Neuronal stem cell (in vitro differentiated cells): ENCODE data around the gene OSGIN1.
A peak's percentile ranks its signal among the peaks of the same experiment; 100 is the strongest.

ENCODE experiments used
- DNase-seq: peaks from one replicate; pipeline ENCODE4 v3.0.0-alpha.2; 2013; ENCODE audit warnings: low spot score
- H2AFZ ChIP-seq: one replicate; pipeline ENCODE4 v1.6.1; 2013; ENCODE audit warnings: mild to moderate bottlenecking, low read length, inconsistent platforms
- H2AK5ac ChIP-seq: 2 replicates; pipeline ENCODE4 v1.6.1; 2013; ENCODE audit warnings: low read depth, mild to moderate bottlenecking, inconsistent platforms, low read length, moderate library complexity, mixed read lengths
- H2BK120ac ChIP-seq: 2 replicates; pipeline ENCODE4 v1.6.1; 2013; ENCODE audit warnings: low read depth, mild to moderate bottlenecking, inconsistent platforms, low read length, moderate library complexity, mixed read lengths
- H2BK12ac ChIP-seq: one replicate; pipeline ENCODE4 v1.6.1; 2013; ENCODE audit warnings: low read length, inconsistent platforms
- H2BK15ac ChIP-seq: 2 replicates; pipeline ENCODE4 v1.6.1; 2013; ENCODE audit warnings: mild to moderate bottlenecking, low read length, inconsistent platforms, mixed read lengths
- H2BK5ac ChIP-seq: one replicate; pipeline ENCODE4 v1.6.1; 2013; ENCODE audit warnings: inconsistent platforms, mild to moderate bottlenecking, low read length, moderate library complexity
- H3K14ac ChIP-seq: one replicate; pipeline ENCODE4 v1.6.1; 2013; ENCODE audit warnings: low read length, inconsistent platforms
- H3K18ac ChIP-seq: 2 replicates; pipeline ENCODE4 v1.6.1; 2013; ENCODE audit warnings: low read length, inconsistent platforms
- H3K23ac ChIP-seq: 2 replicates; pipeline ENCODE4 v1.6.1; 2013; ENCODE audit warnings: low read depth, mild to moderate bottlenecking, mixed read lengths, low read length, inconsistent platforms; ENCODE audit not compliant: poor library complexity
- H3K27ac ChIP-seq: replicated peaks from 3 replicates; pipeline ENCODE4 v1.5.1; 2013; ENCODE audit warnings: low read length, inconsistent platforms
- H3K27me3 ChIP-seq, 3 experiments: 2 replicates each; pipeline ENCODE4 v1.6.1; 2013; ENCODE audit warnings: low read length in 3 of 3, mild to moderate bottlenecking in 2 of 3, inconsistent platforms in 1 of 3, low read depth in 1 of 3, mixed read lengths in 1 of 3, moderate library complexity in 1 of 3; ENCODE audit not compliant: control insufficient read depth in 3 of 3, insufficient read depth in 3 of 3
- H3K36me3 ChIP-seq, 2 donors: replicated peaks in 1 of 2; 2 replicates each; pipeline ENCODE4 v1.6.1; 2013; ENCODE audit warnings: low read length in 2 of 2; ENCODE audit not compliant: control insufficient read depth in 2 of 2, insufficient read depth in 2 of 2
- H3K4ac ChIP-seq: 2 replicates; pipeline ENCODE4 v1.6.1; 2013; ENCODE audit warnings: inconsistent platforms, mild to moderate bottlenecking, low read length, moderate library complexity
- H3K4me1 ChIP-seq, 2 donors: 1 replicate in 1 of 2; 2 replicates in 1 of 2; pipeline ENCODE4 v1.6.1; 2013; ENCODE audit warnings: low read length in 2 of 2, low read depth in 1 of 2; ENCODE audit not compliant: control insufficient read depth in 2 of 2, insufficient read depth in 1 of 2
- H3K4me2 ChIP-seq: one replicate; pipeline ENCODE4 v1.6.1; 2013; ENCODE audit warnings: mild to moderate bottlenecking, low read length, inconsistent platforms; ENCODE audit not compliant: insufficient read depth, poor library complexity, severe bottlenecking
- H3K4me3 ChIP-seq, 2 donors: 2 replicates each; pipeline ENCODE4 v1.5.1; 2013; ENCODE audit warnings: low read length in 2 of 2, mild to moderate bottlenecking in 2 of 2, inconsistent platforms in 1 of 2, moderate library complexity in 1 of 2
- H3K79me1 ChIP-seq: one replicate; pipeline ENCODE4 v1.6.1; 2013; ENCODE audit warnings: low read depth, mild to moderate bottlenecking, inconsistent platforms, low read length, moderate library complexity
- H3K9ac ChIP-seq: one replicate; pipeline ENCODE4 v1.6.1; 2013; ENCODE audit warnings: mild to moderate bottlenecking, low read depth, low read length, inconsistent platforms; ENCODE audit not compliant: poor library complexity
- H3K9me3 ChIP-seq, 2 donors: replicated peaks in 1 of 2; 2 replicates each; pipeline versions ENCODE3 to v1.6.1; 2013; ENCODE audit warnings: low read length in 2 of 2, mild to moderate bottlenecking in 2 of 2, inconsistent platforms in 1 of 2, low read depth in 1 of 2, mixed read lengths in 1 of 2, moderate library complexity in 1 of 2; ENCODE audit not compliant: control insufficient read depth in 2 of 2, insufficient read depth in 1 of 2
- H4K8ac ChIP-seq: one replicate; pipeline ENCODE4 v1.6.1; 2013; ENCODE audit warnings: low read depth, mild to moderate bottlenecking, inconsistent platforms, low read length, moderate library complexity
- H4K91ac ChIP-seq: one replicate; pipeline ENCODE4 v1.6.1; 2013; ENCODE audit warnings: low read length, low read depth, mild to moderate bottlenecking, inconsistent platforms; ENCODE audit not compliant: poor library complexity
- WGBS, 2 donors: extraction: QIAGEN DNeasy Blood & Tissue Kit; methylation state at CpG; one replicate each; pipeline ENCODE4 v1.1.7; 2013; ENCODE audit warnings: missing lambda C conversion rate in 2 of 2, mixed read lengths in 1 of 2; ENCODE audit not compliant: insufficient read length in 2 of 2, insufficient replicate concordance in 1 of 2; ENCODE audit errors: extremely low coverage in 2 of 2; 5-methylcytosine and 5-hydroxymethylcytosine counted together

OSGIN1 gene

GRCh38 chr16:83973581-83974385, 20.7 kb downstream of the OSGIN1 start:
- Histone ChIP-seq H3K27me3 (peaks cover 0 to 2% (median 0%) of the 10 kb centered on the region in 3 experiments), H2AFZ (no peak overlapping the region), H2BK12ac (no peak overlapping the region), H2AK5ac (peak overlapping the region; percentile 10), H3K9me3 (peaks cover 7 to 21% of the 10 kb centered on the region in 2 donors), H4K91ac (no peak overlapping the region), H3K4me3 (no peak overlapping the region), H3K4ac (no peak overlapping the region), H3K36me3 (peaks cover 2 to 10% of the 10 kb centered on the region in 2 donors), H4K8ac (no peak overlapping the region), H3K79me1 (peaks cover 2% of the 10 kb centered on the region), H3K14ac (no peak overlapping the region), H3K27ac (no peak overlapping the region), H2BK15ac (no peak overlapping the region), H2BK120ac (no peak overlapping the region), H3K18ac (no peak overlapping the region), H3K23ac (peak overlapping the region; percentile 31), H3K9ac (peak overlapping the region; percentile 13), H3K4me2 (no peak overlapping the region), H2BK5ac (no peak overlapping the region), H3K4me1 (peaks cover 8 to 10% of the 10 kb centered on the region in 2 donors)
- WGBS, 2 donors, result no CpG with 5 or more reads among the region's 22 CpGs
- no peak for DNase-seq

GRCh38 chr16:83974475-83974874, 21.4 kb downstream of the OSGIN1 start:
- no CpG with 5 or more reads among the region's 7 CpGs for WGBS, 2 donors
- no peak overlapping the region for H3K4me3 ChIP-seq
- H3K4ac ChIP-seq, result no peak overlapping the region

GRCh38 chr16:83975590-83976260, 22.7 kb downstream of the OSGIN1 start:
- Histone ChIP-seq H3K4me1 (peaks cover 0 to 6% of the 10 kb centered on the region in 2 donors), H3K4ac (no peak overlapping the region), H3K23ac (peak overlapping the region; percentile 13), H2BK5ac (no peak overlapping the region), H3K9ac (peak overlapping the region; percentile 61), H2BK12ac (no peak overlapping the region), H3K36me3 (peaks cover 5 to 27% of the 10 kb centered on the region in 2 donors), H3K4me2 (no peak overlapping the region), H2BK15ac (no peak overlapping the region), H3K18ac (peak overlapping the region; percentile 29), H4K91ac (no peak overlapping the region), H3K27ac (no peak overlapping the region), H2BK120ac (no peak overlapping the region), H3K79me1 (no peaks in the 10 kb centered on the region), H3K14ac (peak overlapping the region; percentile 57), H3K27me3 (no peaks in the 10 kb centered on the region), H3K9me3 (peaks cover 15 to 38% of the 10 kb centered on the region in 2 donors), H3K4me3 (no peak overlapping the region), H2AFZ (no peak overlapping the region), H4K8ac (no peak overlapping the region), H2AK5ac (no peak overlapping the region)
- no peak for DNase-seq
- no CpG with 5 or more reads among the region's 15 CpGs for WGBS, 2 donors

More at GRCh38 chr16:83974475-83974874, 21.4 kb downstream of the OSGIN1 start:
- no peak overlapping the region for H2BK5ac ChIP-seq
- peaks cover 8% of the 10 kb centered on the region in 2 donors for H3K4me1 ChIP-seq
- H2BK15ac ChIP-seq, result no peak overlapping the region
- no peak overlapping the region for H3K4me2 ChIP-seq
- no peak overlapping the region for H4K8ac ChIP-seq
- no peak overlapping the region for H2AFZ ChIP-seq
- DNase-seq, result no peak
- no peaks in the 10 kb centered on the region for H3K27me3 ChIP-seq
- no peak overlapping the region for H3K14ac ChIP-seq
- no peaks in the 10 kb centered on the region for H3K79me1 ChIP-seq
- H3K9ac ChIP-seq, result no peak overlapping the region
- H3K18ac ChIP-seq, result no peak overlapping the region
- peaks cover 11 to 28% of the 10 kb centered on the region in 2 donors for H3K9me3 ChIP-seq
- H2BK12ac ChIP-seq, result no peak overlapping the region
- no peak overlapping the region for H2AK5ac ChIP-seq
- H4K91ac ChIP-seq, result no peak overlapping the region
- H3K27ac ChIP-seq, result no peak overlapping the region
- no peak overlapping the region for H3K23ac ChIP-seq
- H2BK120ac ChIP-seq, result no peak overlapping the region
- H3K36me3 ChIP-seq, result peaks cover 5 to 17% of the 10 kb centered on the region in 2 donors
